ENCODE data around the gene ATOX1. TPM values are rescaled to one million over a fixed set of nuclear protein-coding genes. Genes with fewer than 3 reads are reported as not detected.

The ATOX1 gene
- total and polyA plus RNA-seq, 2 of the 4 experiments (the other 2 are of a cell fraction): 56.3 to 360 TPM

DNA sequence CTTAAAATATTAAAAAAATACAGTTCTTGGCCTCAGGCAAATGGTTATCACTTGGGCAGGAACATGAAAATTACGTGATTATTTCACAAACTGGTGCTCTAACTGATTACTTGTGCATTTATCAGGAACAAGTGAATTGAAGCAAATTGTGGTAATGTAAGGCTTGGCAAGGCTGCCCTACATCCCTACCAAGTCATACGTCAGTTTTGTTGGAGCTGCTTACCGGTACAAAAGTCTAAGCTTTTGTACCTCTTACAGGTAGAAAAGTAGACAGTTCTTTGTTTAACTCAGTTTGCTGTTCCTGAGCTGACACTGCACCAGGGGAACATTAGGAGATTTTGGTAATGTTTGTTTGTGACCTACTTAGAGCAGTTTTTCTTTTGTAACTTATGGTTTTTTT is 15.5 kb upstream of the ATOX1 start:
- Histone ChIP-seq H3K27ac (ENCODE audit: insufficient read depth, low read length) (no peak overlapping the region), H3K18ac (ENCODE audit: low read depth, low read length) (no peak overlapping the region), H2AK9ac (replicated peaks; ENCODE audit: low read depth, low read length, poor library complexity) (no peak overlapping the region), H2AFZ (replicated peaks; ENCODE audit: low read length, poor library complexity) (no peak overlapping the region), H3K4ac (ENCODE audit: low read depth, low read length) (no peak overlapping the region), H3K36me3 (ENCODE audit: control insufficient read depth, insufficient read depth, low read length) (no peaks in the 10 kb centered on the region; the same call in 1 of the 2 replicates), H3K4me3 (ENCODE audit: insufficient read depth, low read depth, low read length) (peak overlapping the region; percentile 35), H4K5ac (ENCODE audit: low read depth, low read length) (no peak overlapping the region), H2BK5ac (ENCODE audit: low read depth, low read length, poor library complexity, severe bottlenecking) (no peak overlapping the region), H2BK15ac (ENCODE audit: low read depth, low read length) (no peak overlapping the region), H3K4me1 (ENCODE audit: control insufficient read depth, insufficient read depth, low read length) (peaks cover 6% of the 10 kb centered on the region; the same call in 1 of the 2 replicates), H2BK120ac (ENCODE audit: low read depth, low read length) (no peak overlapping the region), H3K9me1 (ENCODE audit: insufficient read depth, low read length) (no peaks in the 10 kb centered on the region; the same call in 1 of the 2 replicates), H3K27me3 (ENCODE audit: control insufficient read depth, insufficient read depth, low read length) (no peaks in the 10 kb centered on the region), H3K79me1 (ENCODE audit: low read depth in 1 of 2, low read length in 2 of 2) (peaks cover 0 to 7% of the 10 kb centered on the region in 2 experiments; a peak in 1 of 4 replicates), H3K9me3 (ENCODE audit: control insufficient read depth, insufficient read depth, low read length) (no peaks in the 10 kb centered on the region), H2AK5ac (ENCODE audit: low read depth, low read length) (no peak overlapping the region), H3K14ac (replicated peaks; ENCODE audit: low read depth, low read length) (peak overlapping the region; percentile 57; the same call in 1 of the 2 replicates), H3K56ac (ENCODE audit: extremely low read depth, insufficient read depth, low read length) (no peak overlapping the region), H3K4me2 (ENCODE audit: low read depth, low read length) (peak overlapping the region; percentile 95), H3K23ac (ENCODE audit: low read depth, low read length) (peak overlapping the region; percentile 84; the same call in 1 of the 2 replicates), H4K8ac (ENCODE audit: low read depth in 2 of 2, low read length in 2 of 2) (no peak overlapping the region), H4K91ac (ENCODE audit: insufficient read depth, low read depth, low read length) (no peak overlapping the region), H2BK20ac (ENCODE audit: low read depth, low read length) (no peak overlapping the region), H3K9ac (ENCODE audit: low read depth, low read length) (peak overlapping the region; percentile 54; the same call in 1 of the 2 replicates), H4K20me1 (ENCODE audit: insufficient read depth, low read length) (peaks cover 66% of the 10 kb centered on the region)
- no peak for ATAC-seq (ENCODE audit: low read depth)
- POLR2A ChIA-PET (ENCODE audit: unreplicated experiment): interaction anchor here (0.6 kb wide), 1 partner anchor 278 kb away, joined by 3 read pairs; no protein-coding TSS in a partner anchor
- dilution Hi-C loops (cut with HindIII; ENCODE audit: low sequenced_read_pairs, unreplicated experiment) (no loop called here), in situ Hi-C loops (cut with MboI; ENCODE audit: low sequenced_read_pairs) (no loop called here), intact Hi-C loops (cut with micrococcal nuclease) (loop anchor here (2.0 to 5.0 kb wide), 3 partner anchors 23 to 521 kb away; partner anchors contain the start of gene GM2A)
- no peak for DNase-seq
- no peak for TF ChIP-seq SMC3 (IDR thresholded peaks at IDR 0.05; ENCODE audit: low read depth, low read length)
- no peak for TF ChIP-seq MAZ (IDR thresholded peaks at IDR 0.05; ENCODE audit: borderline replicate concordance, low read depth, low read length)
- no peak for TF ChIP-seq MXI1 (IDR thresholded peaks at IDR 0.05; ENCODE audit: borderline replicate concordance, low read depth, low read length)
- CTCF ChIA-PET: interaction anchor here (0.7 kb wide), 1 partner anchor 1880 kb away, joined by 3 read pairs; no protein-coding TSS in a partner anchor
- WGBS, 2 experiments (ENCODE audit: extremely low coverage in 2 of 2, insufficient read length in 1 of 2): no CpG with 5 or more reads among the region's 3 CpGs
- BruUV-seq (replicated peaks): no TSS peak

Measured in IMR-90 (cell line).